Cortex of kidney (tissue), 1 donor: Measurements from ENCODE around the gene SRGAP2C.
"Not testable (repeated sequence)": the region's sequence is repeated elsewhere in the genome, so short reads cannot be mapped to it uniquely, and the experiment has no call there.

ENCODE experiments used
- DNase-seq: peaks from one replicate; lab custom pipeline; 2025; lab: John Stamatoyannopoulos, UW

Gene SRGAP2C

DNA sequence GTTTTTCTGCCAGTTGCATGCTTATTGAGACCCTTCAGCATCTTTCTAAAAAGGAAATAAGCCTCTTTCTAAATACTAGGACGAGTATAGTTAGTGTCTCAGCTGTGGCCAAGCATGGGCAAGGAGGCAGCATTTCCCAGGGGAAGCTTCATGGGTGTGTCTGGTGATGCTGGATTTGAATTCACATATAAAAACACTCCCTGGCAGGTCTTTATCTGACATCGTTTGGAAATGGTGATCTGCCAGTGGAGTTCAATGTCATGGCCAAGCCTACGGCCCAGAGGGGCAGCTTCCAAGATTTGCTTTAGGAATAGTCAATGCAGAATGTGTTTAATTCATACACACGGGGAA is 94.7 kb downstream of the SRGAP2C start:
- DNase-seq = not testable (repeated sequence)

- DNase-seq = not testable (repeated sequence)
These were observed 96.0 kb downstream of the SRGAP2C start for GRCh38 chr1:121280699-121281317.

GRCh38 chr1:121281480-121281879 is 96.7 kb downstream of the SRGAP2C start:
- not testable (repeated sequence) for DNase-seq

DNA sequence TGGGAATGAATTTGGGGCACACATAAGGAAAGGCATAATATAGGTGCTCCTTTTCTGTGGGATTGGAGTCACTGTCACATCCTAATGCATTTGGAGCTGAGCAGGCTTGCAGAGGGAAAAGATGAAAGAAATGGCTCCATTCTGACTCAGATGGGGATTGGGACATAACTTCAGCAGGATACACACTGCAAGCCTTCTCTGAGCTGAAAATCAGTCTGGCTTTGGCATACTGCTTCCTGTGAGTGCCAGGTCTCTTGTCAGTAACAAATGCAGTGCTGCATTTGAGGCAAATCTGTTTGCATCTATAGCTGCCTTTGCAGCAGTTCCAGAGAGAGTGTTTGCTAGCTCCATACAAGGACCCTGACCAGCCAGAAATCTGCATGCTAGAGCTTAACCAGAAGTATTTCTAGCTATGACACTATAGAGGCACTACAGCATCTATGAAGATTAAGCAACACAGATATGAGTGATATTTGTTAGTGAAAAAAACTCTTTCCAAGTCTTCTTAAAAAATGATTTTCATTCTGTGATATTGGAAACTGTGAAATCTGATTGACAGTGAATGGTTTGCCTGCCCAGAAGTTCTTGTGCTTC is 98.9 kb downstream of the SRGAP2C start:
- DNase-seq = not testable (repeated sequence)

DNA sequence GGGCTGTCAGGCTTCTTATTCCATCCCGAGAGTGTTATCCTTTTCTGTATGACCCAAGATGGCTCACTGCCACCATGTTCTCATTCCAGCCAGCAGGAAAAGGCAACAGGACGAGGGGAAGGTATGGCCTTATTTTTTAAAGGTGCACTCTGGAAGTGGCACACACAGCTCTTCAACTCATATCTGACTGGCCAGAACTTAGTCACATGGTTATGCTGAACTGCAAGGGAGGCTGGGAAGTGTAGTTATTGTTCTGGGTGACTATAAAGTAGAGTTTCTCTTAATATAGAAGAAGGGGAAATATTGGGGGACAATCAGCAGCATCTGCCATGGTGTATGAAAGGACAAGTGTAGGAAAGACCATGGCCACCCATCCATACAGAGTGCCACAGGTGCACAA is 107.8 kb downstream of the SRGAP2C start:
- DNase-seq = not testable (repeated sequence)

- not testable (repeated sequence) for DNase-seq
These were observed 108.8 kb downstream of the SRGAP2C start for GRCh38 chr1:121293263-121294204.

DNA sequence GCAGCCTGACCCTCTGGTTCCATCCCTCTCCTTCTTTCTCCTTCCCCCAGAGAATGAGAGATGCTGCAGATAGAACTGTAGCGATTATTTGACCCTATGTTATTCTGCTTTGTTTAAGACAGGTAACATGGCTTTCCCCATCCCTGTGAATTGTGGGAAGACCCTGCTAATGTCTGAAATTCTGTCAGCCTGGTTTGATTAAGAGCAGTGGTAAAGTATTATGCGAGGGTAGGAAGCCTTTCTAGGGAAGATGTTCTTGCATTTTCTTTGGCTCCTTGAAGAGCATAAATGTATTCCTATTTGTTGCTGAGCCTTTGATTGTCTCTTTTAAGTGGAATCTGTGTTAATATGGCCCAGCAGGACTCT is 109.4 kb downstream of the SRGAP2C start:
- DNase-seq = not testable (repeated sequence)

- not testable (repeated sequence) for DNase-seq
These were observed 111.8 kb downstream of the SRGAP2C start for GRCh38 chr1:121296563-121296962.

DNA sequence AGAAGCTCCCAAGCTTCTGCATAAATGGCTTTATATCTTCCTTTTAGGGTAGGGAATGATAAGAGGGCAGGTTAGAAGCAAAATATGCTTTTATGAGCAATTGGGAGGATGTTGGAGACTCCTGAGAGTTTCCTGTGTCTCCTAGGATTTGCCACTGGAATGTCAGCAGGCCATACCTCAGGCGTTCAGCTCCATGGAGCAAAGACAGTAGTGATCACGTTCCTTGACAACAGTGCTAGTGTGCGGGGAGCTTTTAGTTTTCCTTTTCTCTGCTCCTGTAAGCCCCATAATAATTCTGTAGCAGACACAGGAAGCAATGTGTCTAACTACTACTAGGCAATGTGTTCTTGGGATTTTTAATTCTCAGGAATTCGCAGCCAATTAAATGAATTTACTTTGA is 113.8 kb downstream of the SRGAP2C start:
- DNase-seq = not testable (repeated sequence)

DNA sequence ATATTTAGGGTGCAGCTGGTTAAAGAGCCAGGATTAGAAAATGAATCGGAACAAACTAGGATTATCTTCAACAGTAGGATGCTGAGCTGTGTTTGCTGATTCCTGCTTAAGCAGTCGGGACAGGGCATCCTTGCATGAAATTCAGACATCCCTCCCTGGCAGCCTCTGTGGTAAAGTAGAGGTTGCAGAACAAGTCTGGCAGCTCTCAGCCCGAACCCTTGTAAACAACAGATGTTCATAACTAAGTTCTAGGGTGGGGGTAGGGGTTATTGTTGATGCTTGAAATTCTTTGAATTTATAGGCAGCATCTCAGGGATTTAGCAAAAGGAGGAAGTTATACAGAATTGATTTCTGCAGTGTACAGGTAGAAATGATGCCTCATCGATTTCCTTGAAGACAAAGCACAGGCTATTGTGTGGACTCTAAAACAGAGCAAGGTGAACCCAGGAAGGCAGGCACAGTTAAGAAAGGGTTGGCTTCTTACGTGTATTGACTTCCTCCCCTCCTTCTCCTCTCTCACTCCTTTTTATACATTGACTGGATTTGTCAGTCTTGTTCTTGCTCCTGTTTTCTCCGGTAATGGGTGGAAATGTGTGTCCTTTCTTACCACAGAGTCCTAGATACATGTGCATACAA is 114.9 kb downstream of the SRGAP2C start:
- DNase-seq = not testable (repeated sequence)

- DNase-seq = not testable (repeated sequence)
These were observed 117.1 kb downstream of the SRGAP2C start for GRCh38 chr1:121301876-121302275.

GRCh38 chr1:121307759-121308158 is 123.0 kb downstream of the SRGAP2C start:
- DNase-seq = not testable (repeated sequence)

- not testable (repeated sequence) for DNase-seq
These were observed 130.7 kb downstream of the SRGAP2C start for GRCh38 chr1:121315509-121315908.

GRCh38 chr1:121316081-121316480 is 131.3 kb downstream of the SRGAP2C start:
- DNase-seq = not testable (repeated sequence)

GRCh38 chr1:121317491-121318468 is 133.0 kb downstream of the SRGAP2C start:
- DNase-seq = not testable (repeated sequence)

- not testable (repeated sequence) for DNase-seq
These were observed 133.9 kb downstream of the SRGAP2C start for GRCh38 chr1:121318687-121319086.

- DNase-seq = not testable (repeated sequence)
These were observed 136.9 kb downstream of the SRGAP2C start for GRCh38 chr1:121321660-121322059.

- not testable (repeated sequence) for DNase-seq
These were observed 140.0 kb downstream of the SRGAP2C start for GRCh38 chr1:121324726-121325125.

DNA sequence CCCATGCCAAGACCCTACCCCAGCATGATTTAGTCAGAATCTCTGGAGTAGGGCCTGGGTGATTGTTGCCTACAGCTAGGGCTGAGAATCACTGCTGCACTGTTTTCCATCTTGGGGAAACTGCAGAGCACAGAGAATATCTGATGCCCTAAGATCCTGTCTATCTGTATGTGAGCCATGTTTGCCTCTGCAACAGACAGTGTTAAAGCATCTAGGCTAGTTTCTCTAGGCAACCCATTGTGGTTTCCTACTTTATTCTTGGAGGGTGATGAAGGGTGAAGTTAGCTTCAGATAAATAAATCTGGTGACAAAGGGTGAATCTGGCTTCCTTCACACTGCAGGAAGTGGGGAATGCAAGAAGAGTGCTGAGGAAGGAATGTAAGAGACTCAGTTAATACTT is 147.4 kb downstream of the SRGAP2C start:
- not testable (repeated sequence) for DNase-seq

DNA sequence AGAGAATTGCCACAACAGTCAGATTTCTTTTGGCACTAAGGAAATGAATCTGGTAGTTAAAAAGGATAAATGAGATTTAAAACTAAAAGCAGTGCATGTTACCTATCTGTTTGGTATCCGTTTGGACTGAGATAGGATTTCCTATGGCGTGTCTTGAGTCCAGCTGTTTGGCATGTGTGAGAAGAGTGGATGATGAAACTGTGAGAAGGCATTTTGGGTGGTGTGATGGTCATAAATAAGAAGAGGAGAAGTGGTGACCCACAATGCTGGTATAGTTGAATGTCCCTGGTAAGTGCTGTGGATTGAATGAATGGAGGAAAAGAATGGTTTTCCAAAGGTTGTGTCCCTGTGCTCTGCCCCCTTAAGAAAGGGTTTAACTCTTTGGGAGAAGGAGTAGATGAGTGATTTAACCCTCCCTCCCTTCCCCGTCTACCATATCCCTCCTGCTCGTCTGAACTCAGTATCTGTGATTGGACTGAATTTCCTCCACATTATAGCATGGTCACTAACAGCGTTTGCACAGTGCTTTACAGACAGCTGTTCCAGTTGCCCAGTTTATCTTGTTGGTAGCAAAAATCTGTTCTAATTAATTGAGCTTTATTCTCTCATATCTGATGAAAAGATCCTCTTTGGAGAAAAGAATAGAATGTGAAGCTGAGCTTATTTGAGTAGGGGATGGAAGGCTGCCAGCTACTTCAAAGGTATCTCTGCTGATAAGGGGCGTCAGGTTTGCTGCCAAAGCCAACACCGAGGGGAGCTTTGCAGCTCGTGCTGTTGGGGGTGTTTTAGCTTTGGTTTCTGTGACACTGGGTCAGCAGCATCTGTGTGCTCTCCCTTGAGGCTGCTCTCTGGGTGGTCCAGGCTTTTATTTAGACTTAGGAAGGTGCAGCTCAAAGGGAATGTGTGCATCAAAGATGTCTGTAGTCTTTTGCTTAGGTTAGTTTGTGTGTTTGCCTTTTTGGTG is 148.1 kb downstream of the SRGAP2C start:
- not testable (repeated sequence) for DNase-seq
